IMR-90 (cell line): ENCODE measurements around the gene BDNF. TPM values are rescaled to one million over a fixed set of nuclear protein-coding genes. Genes with fewer than 3 reads are reported as not detected.

Experiments used
- ATAC-seq: fragments of 200-7000 bp; cut with Tn5 transposase; 2 replicates; pipeline ENCODE4 v1.9.1; 2020; ENCODE audit warnings: low read depth, mild to moderate bottlenecking, moderate library complexity
- BruUV-seq: library from RNA; stranded (reverse); fragments of 400-500 nt; replicated peaks from 2 replicates; lab custom pipeline; 2021; lab: Mats Ljungman, UMichigan
- CTCF ChIA-PET: fragments of 300-600 bp; formaldehyde crosslinking; extraction: SDS; loops from one replicate; lab custom pipeline; 2021; ENCODE audit warnings: antibody characterized with exemption; lab: Yijun Ruan, JAX
- POLR2A ChIA-PET: fragments of 300-600 bp; sonication (Branson Sonifier 250); formaldehyde crosslinking; loops from one replicate; lab custom pipeline; 2022; ENCODE audit warnings: antibody characterized with exemption; ENCODE audit not compliant: unreplicated experiment; lab: Charles Lee
- DNase-seq: peaks from one replicate; pipeline ENCODE4 v3.0.0; 2013
- H2AFZ ChIP-seq: replicated peaks from 2 replicates; pipeline ENCODE3; 2013; ENCODE audit warnings: low read length, mild to moderate bottlenecking; ENCODE audit not compliant: poor library complexity
- H2AK5ac ChIP-seq: 2 replicates; pipeline ENCODE4 v1.6.1; 2013; ENCODE audit warnings: low read depth, low read length, inconsistent platforms
- H2AK9ac ChIP-seq: replicated peaks from 2 replicates; pipeline ENCODE3; 2013; ENCODE audit warnings: mild to moderate bottlenecking, low read depth, low read length, moderate library complexity; ENCODE audit not compliant: poor library complexity
- H2BK120ac ChIP-seq: 2 replicates; pipeline ENCODE4 v1.6.1; 2013; ENCODE audit warnings: low read depth, low read length, inconsistent platforms
- H2BK15ac ChIP-seq: 3 replicates; pipeline ENCODE4 v1.6.1; 2013; ENCODE audit warnings: low read depth, low read length, inconsistent platforms
- H2BK20ac ChIP-seq: 2 replicates; pipeline ENCODE4 v1.6.1; 2013; ENCODE audit warnings: low read depth, mild to moderate bottlenecking, inconsistent platforms, low read length, moderate library complexity
- H2BK5ac ChIP-seq: 2 replicates; pipeline ENCODE4 v1.6.1; 2013; ENCODE audit warnings: mild to moderate bottlenecking, low read depth, low read length, inconsistent platforms; ENCODE audit not compliant: poor library complexity, severe bottlenecking
- H3K14ac ChIP-seq: replicated peaks from 2 replicates; pipeline ENCODE4 v1.6.1; 2013; ENCODE audit warnings: low read depth, low read length, inconsistent platforms
- H3K18ac ChIP-seq: 2 replicates; pipeline ENCODE4 v1.6.1; 2013; ENCODE audit warnings: low read depth, low read length, control low read depth
- H3K23ac ChIP-seq: 2 replicates; pipeline ENCODE4 v1.6.1; 2013; ENCODE audit warnings: low read depth, low read length, inconsistent platforms
- H3K27ac ChIP-seq: 2 replicates; pipeline ENCODE4 v1.5.1; 2013; ENCODE audit warnings: mild to moderate bottlenecking, control low read depth, low read length; ENCODE audit not compliant: insufficient read depth
- H3K27me3 ChIP-seq: 2 replicates; pipeline ENCODE4 v1.6.1; 2013; ENCODE audit warnings: low read length; ENCODE audit not compliant: control insufficient read depth, insufficient read depth
- H3K36me3 ChIP-seq: 2 replicates; pipeline ENCODE4 v1.6.1; 2013; ENCODE audit warnings: low read length, mixed read lengths; ENCODE audit not compliant: control insufficient read depth, insufficient read depth
- H3K4ac ChIP-seq: 2 replicates; pipeline ENCODE4 v1.6.1; 2013; ENCODE audit warnings: low read depth, low read length, inconsistent platforms
- H3K4me1 ChIP-seq: 2 replicates; pipeline ENCODE4 v1.6.1; 2013; ENCODE audit warnings: low read length, mixed read lengths; ENCODE audit not compliant: control insufficient read depth, insufficient read depth
- H3K4me2 ChIP-seq: 2 replicates; pipeline ENCODE4 v1.6.1; 2013; ENCODE audit warnings: low read depth, mild to moderate bottlenecking, control low read depth, low read length, moderate library complexity
- H3K4me3 ChIP-seq: 2 replicates; pipeline ENCODE4 v1.5.1; 2013; ENCODE audit warnings: low read depth, mild to moderate bottlenecking, control low read depth, low read length, moderate library complexity; ENCODE audit not compliant: insufficient read depth
- H3K56ac ChIP-seq: 2 replicates; pipeline ENCODE4 v1.6.1; 2013; ENCODE audit warnings: low read length, inconsistent platforms; ENCODE audit not compliant: insufficient read depth; ENCODE audit errors: extremely low read depth
- H3K79me1 ChIP-seq, 2 experiments: 2 replicates each; pipeline ENCODE4 v1.6.1; 2013; ENCODE audit warnings: low read length in 2 of 2, inconsistent platforms in 1 of 2, low read depth in 1 of 2
- H3K9ac ChIP-seq: 2 replicates; pipeline ENCODE4 v1.6.1; 2013; ENCODE audit warnings: low read depth, low read length, control low read depth
- H3K9me1 ChIP-seq: 2 replicates; pipeline ENCODE4 v1.6.1; 2013; ENCODE audit warnings: low read length, inconsistent platforms; ENCODE audit not compliant: insufficient read depth
- H3K9me3 ChIP-seq: 2 replicates; pipeline ENCODE4 v1.6.1; 2013; ENCODE audit warnings: low read length; ENCODE audit not compliant: control insufficient read depth, insufficient read depth
- H4K20me1 ChIP-seq: 2 replicates; pipeline ENCODE4 v1.6.1; 2013; ENCODE audit warnings: low read length, inconsistent platforms; ENCODE audit not compliant: insufficient read depth
- H4K5ac ChIP-seq: 2 replicates; pipeline ENCODE4 v1.6.1; 2013; ENCODE audit warnings: mild to moderate bottlenecking, low read depth, low read length, control low read depth
- H4K8ac ChIP-seq, 2 experiments: 2 replicates each; pipeline ENCODE4 v1.6.1; 2013; ENCODE audit warnings: low read depth in 2 of 2, low read length in 2 of 2, control low read depth in 1 of 2, inconsistent platforms in 1 of 2
- H4K91ac ChIP-seq: 2 replicates; pipeline ENCODE4 v1.6.1; 2013; ENCODE audit warnings: low read depth, low read length, inconsistent platforms; ENCODE audit not compliant: insufficient read depth
- BHLHE40 ChIP-seq: fragments of 150-350 bp; IDR thresholded peaks from 2 replicates; pipeline ENCODE4 v1.6.1; 2016; ENCODE audit warnings: mild to moderate bottlenecking, low read depth, low read length
- CEBPB ChIP-seq: IDR thresholded peaks from 2 replicates; pipeline ENCODE4 v1.6.1; 2012; ENCODE audit warnings: low read depth, low read length, improper control_type of control experiment
- CHD1 ChIP-seq: IDR thresholded peaks from 2 replicates; pipeline ENCODE4 v1.6.1; 2012; ENCODE audit warnings: low read depth, low read length, improper control_type of control experiment
- FOS ChIP-seq: fragments of 150-350 bp; IDR thresholded peaks from 2 replicates; pipeline ENCODE4 v1.6.1; 2016; ENCODE audit warnings: low read depth, low read length
- MAFK ChIP-seq: IDR thresholded peaks from 2 replicates; pipeline ENCODE4 v1.6.1; 2012; ENCODE audit warnings: low read depth, low read length, improper control_type of control experiment
- MAZ ChIP-seq: IDR thresholded peaks from 2 replicates; pipeline ENCODE4 v1.6.1; 2012; ENCODE audit warnings: low read depth, mild to moderate bottlenecking, low read length, improper control_type of control experiment, moderate library complexity, borderline replicate concordance
- MXI1 ChIP-seq: IDR thresholded peaks from 2 replicates; pipeline ENCODE4 v1.6.1; 2012; ENCODE audit warnings: low read depth, mild to moderate bottlenecking, low read length, moderate library complexity, borderline replicate concordance
- NFE2L2 ChIP-seq: fragments of 150-350 bp; IDR thresholded peaks from 2 replicates; pipeline ENCODE4 v1.6.1; 2016; ENCODE audit warnings: low read depth, mild to moderate bottlenecking, low read length
- POLR2A ChIP-seq: IDR thresholded peaks from 2 replicates; pipeline ENCODE4 v1.6.1; 2012; ENCODE audit warnings: mild to moderate bottlenecking, low read depth, low read length
- RAD21 ChIP-seq: IDR thresholded peaks from 2 replicates; pipeline ENCODE4 v1.6.1; 2012; ENCODE audit warnings: low read length, improper control_type of control experiment
- RCOR1 ChIP-seq: IDR thresholded peaks from 2 replicates; pipeline ENCODE4 v1.6.1; 2012; ENCODE audit warnings: mild to moderate bottlenecking, low read length, improper control_type of control experiment; ENCODE audit not compliant: insufficient replicate concordance
- RFX5 ChIP-seq: IDR thresholded peaks from 2 replicates; pipeline ENCODE4 v1.8.0; 2012; ENCODE audit warnings: low read depth, mild to moderate bottlenecking, low read length, moderate library complexity
- SMC3 ChIP-seq: fragments of 150-350 bp; IDR thresholded peaks from 2 replicates; pipeline ENCODE4 v1.6.1; 2016; ENCODE audit warnings: low read depth, mild to moderate bottlenecking, antibody characterized with exemption, low read length, moderate library complexity
- WGBS, 2 experiments: methylation state at CpG; one replicate each; pipeline versions ENCODE4 v1.1.5 to v1.1.7; 2013; ENCODE audit warnings: missing lambda C conversion rate in 2 of 2; ENCODE audit not compliant: insufficient read length in 1 of 2; ENCODE audit errors: extremely low coverage in 2 of 2; 5-methylcytosine and 5-hydroxymethylcytosine counted together
- dilution Hi-C: fragments of 300-500 bp; cut with HindIII; formaldehyde crosslinking; loops from one replicate; pipeline ENCODE4 v1.14.3; 2018; ENCODE audit warnings: low sequenced_read_pairs; ENCODE audit not compliant: unreplicated experiment
- in situ Hi-C: fragments of 300-500 bp; cut with MboI; formaldehyde crosslinking; loops from 3 replicates; pipeline ENCODE4 v1.14.3; 2019; ENCODE audit warnings: low sequenced_read_pairs, inconsistent platforms, mixed read lengths
- intact Hi-C: fragments of 100-400 bp; cut with micrococcal nuclease; formaldehyde crosslinking; loops from 2 replicates; pipeline ENCODE4 v1.10.0; 2022
- polyA plus RNA-seq, 3 experiments: library from polyadenylated mRNA; depleted of rRNA; stranded (reverse); fragments of >200 nt; gene quantifications; 2 replicates each; pipeline ENCODE4 v1.2.3, GENCODE V29; 2012; ENCODE audit warnings: low replicate concordance in 1 of 3
- total RNA-seq: library from RNA; depleted of rRNA; stranded (reverse); fragments of >200 nt; gene quantifications from 2 replicates; pipeline ENCODE4 v1.2.3, GENCODE V29; 2012
- TF ChIP-seq, protein P1 (sequence below): conservative IDR thresholded peaks from 2 replicates; pipeline ENCODE4 v1.5.1; 2012; ENCODE audit warnings: mild to moderate bottlenecking, low read depth, low read length, improper control_type of control experiment
- TF ChIP-seq, protein P2 (sequence below): fragments of 150-350 bp; IDR thresholded peaks from 2 replicates; pipeline ENCODE4 v1.6.1; 2016; ENCODE audit warnings: low read depth, mild to moderate bottlenecking, low read length, moderate library complexity, borderline replicate concordance
- TF ChIP-seq, protein P3 (sequence below): fragments of 150-350 bp; IDR thresholded peaks from 2 replicates; pipeline ENCODE4 v1.6.1; 2017; ENCODE audit warnings: mild to moderate bottlenecking, antibody characterized with exemption, low read length, low read depth

The BDNF gene
- total and polyA plus RNA-seq, 2 of the 4 experiments (the other 2 are of a cell fraction), result 94.8 to 152 TPM

DNA sequence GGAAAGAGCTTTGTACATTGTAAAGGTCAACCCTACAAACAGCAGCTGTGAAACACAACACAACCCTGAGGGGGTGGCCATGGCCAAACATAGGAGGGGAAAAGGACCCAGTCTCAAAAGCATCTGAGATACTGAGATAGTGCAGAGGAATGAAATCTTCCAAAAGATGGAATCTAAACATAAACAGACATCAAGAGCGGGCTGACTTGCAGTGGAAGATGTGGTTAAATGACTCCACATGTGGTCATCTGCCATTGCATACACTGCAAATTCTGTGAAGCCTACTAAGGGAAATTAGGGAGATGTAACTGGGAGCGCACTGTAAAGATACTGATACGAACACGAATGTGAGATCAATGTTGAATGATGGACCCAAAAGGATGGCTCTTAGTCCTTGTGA lies 22.0 kb downstream of the BDNF start:
- Histone ChIP-seq H3K9me1 (peaks cover 31% of the 10 kb centered on the region), H2BK15ac (no peak overlapping the region), H2AFZ (no peak overlapping the region), H3K56ac (no peak overlapping the region), H3K9ac (no peak overlapping the region), H3K18ac (no peak overlapping the region), H3K14ac (no peak overlapping the region), H4K8ac (no peak overlapping the region), H2AK9ac (no peak overlapping the region), H3K27ac (peak overlapping the region; percentile 22; the same call in 1 of the 2 replicates), H3K27me3 (no peaks in the 10 kb centered on the region), H2BK120ac (no peak overlapping the region), H3K9me3 (no peaks in the 10 kb centered on the region), H2BK20ac (no peak overlapping the region), H3K4me3 (no peak overlapping the region), H3K4ac (no peak overlapping the region), H4K91ac (no peak overlapping the region), H2BK5ac (peak overlapping the region; percentile 62), H3K4me1 (peaks cover 32% of the 10 kb centered on the region), H3K36me3 (peaks cover 33% of the 10 kb centered on the region), H4K20me1 (peaks cover 100% of the 10 kb centered on the region), H2AK5ac (no peak overlapping the region), H4K5ac (no peak overlapping the region), H3K79me1 (peaks cover 0 to 75% of the 10 kb centered on the region in 2 experiments; a peak in 2 of 4 replicates), H3K23ac (no peak overlapping the region; the same call in 1 of the 2 replicates), H3K4me2 (peak overlapping the region; percentile 50)
- no TSS peak for BruUV-seq
- intact Hi-C loops, result no loop called here
- ATAC-seq (peak; percentile 45), DNase-seq (peak; percentile 87)
- TF ChIP-seq RCOR1 (no peak), POLR2A (no peak), BHLHE40 (peak; percentile 36; the same call in 1 of the 2 replicates), CEBPB (peak; percentile 52; the same call in 1 of the 2 replicates), FOS (peak; percentile 41; the same call in 1 of the 2 replicates), MAZ (no peak), SMC3 (no peak), RFX5 (no peak), MXI1 (0 out of 2 replicates have a peak, but pooled peaks have one; percentile 44), MAFK (peak; percentile 72), RAD21 (no peak), NFE2L2 (no peak), CHD1 (no peak)
- TF ChIP-seq, protein P1, sequence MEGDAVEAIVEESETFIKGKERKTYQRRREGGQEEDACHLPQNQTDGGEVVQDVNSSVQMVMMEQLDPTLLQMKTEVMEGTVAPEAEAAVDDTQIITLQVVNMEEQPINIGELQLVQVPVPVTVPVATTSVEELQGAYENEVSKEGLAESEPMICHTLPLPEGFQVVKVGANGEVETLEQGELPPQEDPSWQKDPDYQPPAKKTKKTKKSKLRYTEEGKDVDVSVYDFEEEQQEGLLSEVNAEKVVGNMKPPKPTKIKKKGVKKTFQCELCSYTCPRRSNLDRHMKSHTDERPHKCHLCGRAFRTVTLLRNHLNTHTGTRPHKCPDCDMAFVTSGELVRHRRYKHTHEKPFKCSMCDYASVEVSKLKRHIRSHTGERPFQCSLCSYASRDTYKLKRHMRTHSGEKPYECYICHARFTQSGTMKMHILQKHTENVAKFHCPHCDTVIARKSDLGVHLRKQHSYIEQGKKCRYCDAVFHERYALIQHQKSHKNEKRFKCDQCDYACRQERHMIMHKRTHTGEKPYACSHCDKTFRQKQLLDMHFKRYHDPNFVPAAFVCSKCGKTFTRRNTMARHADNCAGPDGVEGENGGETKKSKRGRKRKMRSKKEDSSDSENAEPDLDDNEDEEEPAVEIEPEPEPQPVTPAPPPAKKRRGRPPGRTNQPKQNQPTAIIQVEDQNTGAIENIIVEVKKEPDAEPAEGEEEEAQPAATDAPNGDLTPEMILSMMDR, result no peak
- TF ChIP-seq, protein P2, sequence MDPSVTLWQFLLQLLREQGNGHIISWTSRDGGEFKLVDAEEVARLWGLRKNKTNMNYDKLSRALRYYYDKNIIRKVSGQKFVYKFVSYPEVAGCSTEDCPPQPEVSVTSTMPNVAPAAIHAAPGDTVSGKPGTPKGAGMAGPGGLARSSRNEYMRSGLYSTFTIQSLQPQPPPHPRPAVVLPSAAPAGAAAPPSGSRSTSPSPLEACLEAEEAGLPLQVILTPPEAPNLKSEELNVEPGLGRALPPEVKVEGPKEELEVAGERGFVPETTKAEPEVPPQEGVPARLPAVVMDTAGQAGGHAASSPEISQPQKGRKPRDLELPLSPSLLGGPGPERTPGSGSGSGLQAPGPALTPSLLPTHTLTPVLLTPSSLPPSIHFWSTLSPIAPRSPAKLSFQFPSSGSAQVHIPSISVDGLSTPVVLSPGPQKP, result no peak
- TF ChIP-seq, protein P3, sequence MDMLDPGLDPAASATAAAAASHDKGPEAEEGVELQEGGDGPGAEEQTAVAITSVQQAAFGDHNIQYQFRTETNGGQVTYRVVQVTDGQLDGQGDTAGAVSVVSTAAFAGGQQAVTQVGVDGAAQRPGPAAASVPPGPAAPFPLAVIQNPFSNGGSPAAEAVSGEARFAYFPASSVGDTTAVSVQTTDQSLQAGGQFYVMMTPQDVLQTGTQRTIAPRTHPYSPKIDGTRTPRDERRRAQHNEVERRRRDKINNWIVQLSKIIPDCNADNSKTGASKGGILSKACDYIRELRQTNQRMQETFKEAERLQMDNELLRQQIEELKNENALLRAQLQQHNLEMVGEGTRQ, result peak; percentile 10; the same call in 1 of the 2 replicates
- ChIA-PET CTCF (no interaction called here), POLR2A (no interaction called here)
- in situ Hi-C loops, result no loop called here
- dilution Hi-C loops, result no loop called here
- no CpG with 5 or more reads among the region's 4 CpGs for WGBS, 2 experiments
